A549 (cell line): ENCODE data around the gene TMEM60.

ENCODE experiments used
- BHLHE40 ChIP-seq: IDR thresholded peaks from 2 replicates; pipeline ENCODE4 v1.6.1; 2012; ENCODE audit warnings: low read depth, low read length, inconsistent platforms
- CBX8 ChIP-seq: fragments of 200-600 bp; sonication (generic); IDR thresholded peaks from 2 replicates; pipeline ENCODE4 v1.6.1; 2016
- CHD2 ChIP-seq: fragments of 150-350 bp; IDR thresholded peaks from 2 replicates; pipeline ENCODE4 v1.6.1; 2014; ENCODE audit warnings: low read length; ENCODE audit not compliant: partially characterized antibody
- CHD4 ChIP-seq: fragments of 200-600 bp; sonication (generic); IDR thresholded peaks from 2 replicates; pipeline ENCODE4 v1.6.1; 2016; ENCODE audit warnings: antibody characterized with exemption, mild to moderate bottlenecking, borderline replicate concordance
- EHF ChIP-seq: fragments of 250-450 bp; sonication (Bioruptor Pico); IDR thresholded peaks from 2 replicates; pipeline ENCODE4 v1.5.0; 2020; ENCODE audit warnings: mild to moderate bottlenecking
- EP300 ChIP-seq, 2 experiments: fragments of >200 bp; sonication (Bioruptor Twin); formaldehyde crosslinking; IDR thresholded peaks; 2 replicates in 1 of 2; 3 replicates in 1 of 2; pipeline ENCODE4 v1.6.1; 2016 to 2017
- PHF8 ChIP-seq: fragments of 200-600 bp; sonication (generic); IDR thresholded peaks from 2 replicates; pipeline ENCODE4 v1.6.1; 2016; ENCODE audit warnings: low read depth, mild to moderate bottlenecking, antibody characterized with exemption, moderate library complexity, borderline replicate concordance
- POLR2A ChIP-seq: IDR thresholded peaks from 2 replicates; pipeline ENCODE4 v1.6.1; 2012; ENCODE audit warnings: mild to moderate bottlenecking, low read length
- RAD21 ChIP-seq, 2 experiments: fragments of >200 bp in 1 of 2; sonication (Bioruptor Twin) in 1 of 2; formaldehyde crosslinking in 1 of 2; IDR thresholded peaks in 1 of 2; conservative IDR thresholded peaks in 1 of 2; 2 replicates in 1 of 2; 3 replicates in 1 of 2; pipeline ENCODE4 v1.6.1; 2012 to 2018; ENCODE audit warnings: inconsistent platforms in 1 of 2
- ZNF302 ChIP-seq: fragments of 250-450 bp; sonication (Bioruptor Pico); IDR thresholded peaks from 2 replicates; pipeline ENCODE4 v1.9.0; 2021; ENCODE audit warnings: inconsistent platforms, mild to moderate bottlenecking, moderate library complexity
- TF ChIP-seq, protein P1 (sequence below): fragments of >200 bp; sonication (Bioruptor Twin); formaldehyde crosslinking; IDR thresholded peaks from 3 replicates; pipeline ENCODE4 v1.5.1; 2016
- TF ChIP-seq, protein P2 (sequence below): fragments of 200-600 bp; sonication (generic); IDR thresholded peaks from 2 replicates; pipeline ENCODE4 v1.6.1; 2016; ENCODE audit warnings: antibody characterized with exemption, mild to moderate bottlenecking, moderate library complexity

DNA sequence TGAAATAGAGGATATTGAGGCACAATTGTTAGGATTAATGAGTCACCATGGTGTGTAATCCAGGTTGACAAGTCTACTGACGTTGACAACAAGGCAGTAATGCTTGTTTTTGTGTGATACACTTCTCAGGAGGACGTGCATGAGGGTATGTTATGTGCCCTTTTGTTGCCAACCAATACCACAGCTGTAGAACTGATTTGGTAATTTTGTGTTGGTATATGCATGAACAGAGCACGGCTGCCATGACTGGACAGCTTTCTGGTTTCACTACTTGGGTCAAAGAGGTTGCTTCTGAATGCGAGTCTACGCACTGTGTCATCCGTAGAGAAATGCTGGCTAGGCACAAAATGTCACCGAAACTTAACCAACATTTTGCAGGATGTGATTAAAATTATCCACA lies 33.2 kb upstream of the TMEM60 start:
- TF ChIP-seq, protein P1, sequence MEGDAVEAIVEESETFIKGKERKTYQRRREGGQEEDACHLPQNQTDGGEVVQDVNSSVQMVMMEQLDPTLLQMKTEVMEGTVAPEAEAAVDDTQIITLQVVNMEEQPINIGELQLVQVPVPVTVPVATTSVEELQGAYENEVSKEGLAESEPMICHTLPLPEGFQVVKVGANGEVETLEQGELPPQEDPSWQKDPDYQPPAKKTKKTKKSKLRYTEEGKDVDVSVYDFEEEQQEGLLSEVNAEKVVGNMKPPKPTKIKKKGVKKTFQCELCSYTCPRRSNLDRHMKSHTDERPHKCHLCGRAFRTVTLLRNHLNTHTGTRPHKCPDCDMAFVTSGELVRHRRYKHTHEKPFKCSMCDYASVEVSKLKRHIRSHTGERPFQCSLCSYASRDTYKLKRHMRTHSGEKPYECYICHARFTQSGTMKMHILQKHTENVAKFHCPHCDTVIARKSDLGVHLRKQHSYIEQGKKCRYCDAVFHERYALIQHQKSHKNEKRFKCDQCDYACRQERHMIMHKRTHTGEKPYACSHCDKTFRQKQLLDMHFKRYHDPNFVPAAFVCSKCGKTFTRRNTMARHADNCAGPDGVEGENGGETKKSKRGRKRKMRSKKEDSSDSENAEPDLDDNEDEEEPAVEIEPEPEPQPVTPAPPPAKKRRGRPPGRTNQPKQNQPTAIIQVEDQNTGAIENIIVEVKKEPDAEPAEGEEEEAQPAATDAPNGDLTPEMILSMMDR, result no peak
- TF ChIP-seq, protein P2, sequence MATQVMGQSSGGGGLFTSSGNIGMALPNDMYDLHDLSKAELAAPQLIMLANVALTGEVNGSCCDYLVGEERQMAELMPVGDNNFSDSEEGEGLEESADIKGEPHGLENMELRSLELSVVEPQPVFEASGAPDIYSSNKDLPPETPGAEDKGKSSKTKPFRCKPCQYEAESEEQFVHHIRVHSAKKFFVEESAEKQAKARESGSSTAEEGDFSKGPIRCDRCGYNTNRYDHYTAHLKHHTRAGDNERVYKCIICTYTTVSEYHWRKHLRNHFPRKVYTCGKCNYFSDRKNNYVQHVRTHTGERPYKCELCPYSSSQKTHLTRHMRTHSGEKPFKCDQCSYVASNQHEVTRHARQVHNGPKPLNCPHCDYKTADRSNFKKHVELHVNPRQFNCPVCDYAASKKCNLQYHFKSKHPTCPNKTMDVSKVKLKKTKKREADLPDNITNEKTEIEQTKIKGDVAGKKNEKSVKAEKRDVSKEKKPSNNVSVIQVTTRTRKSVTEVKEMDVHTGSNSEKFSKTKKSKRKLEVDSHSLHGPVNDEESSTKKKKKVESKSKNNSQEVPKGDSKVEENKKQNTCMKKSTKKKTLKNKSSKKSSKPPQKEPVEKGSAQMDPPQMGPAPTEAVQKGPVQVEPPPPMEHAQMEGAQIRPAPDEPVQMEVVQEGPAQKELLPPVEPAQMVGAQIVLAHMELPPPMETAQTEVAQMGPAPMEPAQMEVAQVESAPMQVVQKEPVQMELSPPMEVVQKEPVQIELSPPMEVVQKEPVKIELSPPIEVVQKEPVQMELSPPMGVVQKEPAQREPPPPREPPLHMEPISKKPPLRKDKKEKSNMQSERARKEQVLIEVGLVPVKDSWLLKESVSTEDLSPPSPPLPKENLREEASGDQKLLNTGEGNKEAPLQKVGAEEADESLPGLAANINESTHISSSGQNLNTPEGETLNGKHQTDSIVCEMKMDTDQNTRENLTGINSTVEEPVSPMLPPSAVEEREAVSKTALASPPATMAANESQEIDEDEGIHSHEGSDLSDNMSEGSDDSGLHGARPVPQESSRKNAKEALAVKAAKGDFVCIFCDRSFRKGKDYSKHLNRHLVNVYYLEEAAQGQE, result no peak
- TF ChIP-seq CBX8, result no peak
- no peak for TF ChIP-seq RAD21 (conservative IDR thresholded peaks at IDR 0.05 in 1 of 2, IDR thresholded peaks at IDR 0.05 in 1 of 2)
- TF ChIP-seq CHD4, result no peak
- no peak for TF ChIP-seq PHF8
- no peak for TF ChIP-seq BHLHE40
- no peak for TF ChIP-seq EHF (CRISPR knock-in tag)
- TF ChIP-seq POLR2A, result no peak
- no peak for TF ChIP-seq EP300 (IDR thresholded peaks at IDR 0.05)
- no peak for TF ChIP-seq CHD2
- TF ChIP-seq ZNF302 (CRISPR knock-in tag), result no peak
